Hepatocyte (in vitro differentiated cells): Measurements from ENCODE around the gene CNTNAP2. TPM values are rescaled to one million over a fixed set of nuclear protein-coding genes. Genes with fewer than 3 reads are reported as not detected.

Experiments used
- DNase-seq: peaks from one replicate; pipeline ENCODE4 v3.0.0-alpha.2; 2016; ENCODE audit warnings: low spot score
- H2AFZ ChIP-seq: fragments of 200-600 bp; sonication (generic); 2 replicates; pipeline ENCODE4 v1.6.0; 2016; ENCODE audit warnings: antibody characterized with exemption, mild to moderate bottlenecking
- H3K27ac ChIP-seq: fragments of 200-600 bp; sonication (generic); 2 replicates; pipeline ENCODE4 v1.5.1; 2016; ENCODE audit warnings: mild to moderate bottlenecking
- H3K27me3 ChIP-seq: fragments of 200-600 bp; sonication (generic); 2 replicates; pipeline ENCODE4 v1.6.1; 2016
- H3K36me3 ChIP-seq: fragments of 200-600 bp; sonication (generic); replicated peaks from 2 replicates; pipeline ENCODE4 v1.5.1; 2016; ENCODE audit warnings: low read depth; ENCODE audit not compliant: insufficient read depth
- H3K4me1 ChIP-seq: fragments of 200-600 bp; sonication (generic); 2 replicates; pipeline ENCODE4 v1.5.1; 2016; ENCODE audit warnings: mild to moderate bottlenecking, moderate library complexity; ENCODE audit not compliant: insufficient read depth
- H3K4me2 ChIP-seq: fragments of 200-600 bp; sonication (generic); 2 replicates; pipeline ENCODE4 v1.6.0; 2016
- H3K4me3 ChIP-seq: fragments of 200-600 bp; sonication (generic); 2 replicates; pipeline ENCODE4 v1.5.1; 2016; ENCODE audit warnings: mild to moderate bottlenecking
- H3K79me2 ChIP-seq: fragments of 200-600 bp; sonication (generic); 2 replicates; pipeline ENCODE4 v1.6.0; 2017; ENCODE audit warnings: mild to moderate bottlenecking
- H3K9me2 ChIP-seq: fragments of 200-600 bp; sonication (generic); replicated peaks from 2 replicates; pipeline ENCODE4 v1.6.0; 2017; ENCODE audit warnings: mild to moderate bottlenecking; ENCODE audit not compliant: insufficient read depth
- H3K9me3 ChIP-seq: fragments of 200-600 bp; sonication (generic); 2 replicates; pipeline ENCODE4 v1.5.1; 2016; ENCODE audit warnings: low read depth, mild to moderate bottlenecking
- H4K20me1 ChIP-seq: fragments of 200-600 bp; sonication (generic); 2 replicates; pipeline ENCODE4 v1.6.0; 2016; ENCODE audit warnings: mild to moderate bottlenecking; ENCODE audit not compliant: insufficient read depth, poor library complexity, severe bottlenecking
- EZH2 ChIP-seq: fragments of 200-600 bp; sonication (generic); IDR thresholded peaks from 2 replicates; pipeline ENCODE4 v1.6.1; 2016; ENCODE audit warnings: antibody characterized with exemption, mild to moderate bottlenecking, borderline replicate concordance
- EZH2phosphoT487 ChIP-seq: fragments of 200-600 bp; sonication (generic); IDR thresholded peaks from one replicate; pipeline ENCODE4 v1.6.1; 2018; ENCODE audit warnings: antibody characterized with exemption, mild to moderate bottlenecking, low read depth, moderate library complexity; ENCODE audit not compliant: unreplicated experiment, severe bottlenecking
- WGBS: methylation state at CpG from one replicate; pipeline ENCODE4 v1.1.6; 2016; ENCODE audit warnings: low lambda C conversion rate; ENCODE audit errors: missing lambda C conversion rate; 5-methylcytosine and 5-hydroxymethylcytosine counted together
- polyA plus RNA-seq: library from polyadenylated mRNA; unstranded; fragments of >200 nt; fragmentation: Nextera tagmentation; extraction: Ambion mirVana; gene quantifications from 2 replicates; pipeline ENCODE4 v1.2.1, GENCODE V29; 2016
- total RNA-seq: library from RNA; depleted of rRNA; stranded (reverse); fragments of >200 nt; gene quantifications from 2 replicates; pipeline ENCODE4 v1.2.3, GENCODE V29; 2014
- TF ChIP-seq, protein P1 (sequence below): fragments of 200-600 bp; sonication (generic); IDR thresholded peaks from 2 replicates; pipeline ENCODE4 v1.5.1; 2016; ENCODE audit warnings: antibody characterized with exemption, mild to moderate bottlenecking; ENCODE audit not compliant: poor library complexity

Gene CNTNAP2
- total and polyA plus RNA-seq, 2 experiments from 2014 or later, result 7.5 to 14.7 TPM

DNA sequence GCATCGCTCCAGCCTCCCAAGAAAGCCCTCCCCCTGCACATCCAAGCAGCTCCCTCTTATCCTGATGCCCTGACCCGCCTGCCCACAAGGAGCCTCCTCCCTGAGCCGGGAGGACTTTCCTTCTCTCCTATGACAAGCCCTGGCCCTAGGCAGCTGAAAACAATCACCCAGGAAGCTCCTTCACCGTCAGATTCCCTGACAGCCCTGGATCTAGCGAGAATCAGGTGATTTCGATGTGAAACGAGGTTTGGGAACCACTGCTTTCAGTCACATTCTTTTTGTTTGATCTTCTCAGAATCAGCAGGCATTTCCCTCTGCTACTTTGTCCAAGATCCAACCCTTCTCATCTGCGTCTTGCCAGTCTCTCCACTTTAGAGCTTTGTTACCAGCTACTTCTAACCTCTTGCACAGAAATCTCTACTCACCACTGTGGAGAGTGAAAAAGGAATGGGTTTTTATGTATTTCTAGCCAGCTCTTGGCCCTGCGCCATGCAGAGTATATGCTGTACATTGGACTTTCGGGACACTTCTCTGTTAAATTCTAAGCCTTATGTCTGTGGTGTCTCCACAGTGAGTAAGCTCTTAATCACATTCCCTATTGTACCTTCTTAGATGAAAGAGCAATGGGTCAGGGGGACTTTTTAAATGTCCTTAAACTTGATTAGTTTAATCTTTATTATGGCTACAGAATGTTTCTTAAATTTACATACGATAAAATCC, 2220.8 kb downstream of the CNTNAP2 start:
- Histone ChIP-seq H4K20me1 (no peaks in the 10 kb centered on the region), H2AFZ (peak overlapping the region; percentile 23), H3K4me1 (peaks cover 7% of the 10 kb centered on the region), H3K27me3 (peaks cover 41% of the 10 kb centered on the region), H3K27ac (peak overlapping the region; percentile 84), H3K4me2 (peak overlapping the region; percentile 94), H3K4me3 (no peak overlapping the region), H3K9me2 (no peaks in the 10 kb centered on the region), H3K79me2 (peaks cover 20% of the 10 kb centered on the region), H3K36me3 (no peaks in the 10 kb centered on the region), H3K9me3 (no peaks in the 10 kb centered on the region)
- TF ChIP-seq, protein P1, sequence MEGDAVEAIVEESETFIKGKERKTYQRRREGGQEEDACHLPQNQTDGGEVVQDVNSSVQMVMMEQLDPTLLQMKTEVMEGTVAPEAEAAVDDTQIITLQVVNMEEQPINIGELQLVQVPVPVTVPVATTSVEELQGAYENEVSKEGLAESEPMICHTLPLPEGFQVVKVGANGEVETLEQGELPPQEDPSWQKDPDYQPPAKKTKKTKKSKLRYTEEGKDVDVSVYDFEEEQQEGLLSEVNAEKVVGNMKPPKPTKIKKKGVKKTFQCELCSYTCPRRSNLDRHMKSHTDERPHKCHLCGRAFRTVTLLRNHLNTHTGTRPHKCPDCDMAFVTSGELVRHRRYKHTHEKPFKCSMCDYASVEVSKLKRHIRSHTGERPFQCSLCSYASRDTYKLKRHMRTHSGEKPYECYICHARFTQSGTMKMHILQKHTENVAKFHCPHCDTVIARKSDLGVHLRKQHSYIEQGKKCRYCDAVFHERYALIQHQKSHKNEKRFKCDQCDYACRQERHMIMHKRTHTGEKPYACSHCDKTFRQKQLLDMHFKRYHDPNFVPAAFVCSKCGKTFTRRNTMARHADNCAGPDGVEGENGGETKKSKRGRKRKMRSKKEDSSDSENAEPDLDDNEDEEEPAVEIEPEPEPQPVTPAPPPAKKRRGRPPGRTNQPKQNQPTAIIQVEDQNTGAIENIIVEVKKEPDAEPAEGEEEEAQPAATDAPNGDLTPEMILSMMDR, result no peak
- TF ChIP-seq EZH2phosphoT487 (no peak), EZH2 (no peak)
- WGBS, result 36% methylated on average over 11 of the region's 11 CpGs
- peak; percentile 43 for DNase-seq

DNA sequence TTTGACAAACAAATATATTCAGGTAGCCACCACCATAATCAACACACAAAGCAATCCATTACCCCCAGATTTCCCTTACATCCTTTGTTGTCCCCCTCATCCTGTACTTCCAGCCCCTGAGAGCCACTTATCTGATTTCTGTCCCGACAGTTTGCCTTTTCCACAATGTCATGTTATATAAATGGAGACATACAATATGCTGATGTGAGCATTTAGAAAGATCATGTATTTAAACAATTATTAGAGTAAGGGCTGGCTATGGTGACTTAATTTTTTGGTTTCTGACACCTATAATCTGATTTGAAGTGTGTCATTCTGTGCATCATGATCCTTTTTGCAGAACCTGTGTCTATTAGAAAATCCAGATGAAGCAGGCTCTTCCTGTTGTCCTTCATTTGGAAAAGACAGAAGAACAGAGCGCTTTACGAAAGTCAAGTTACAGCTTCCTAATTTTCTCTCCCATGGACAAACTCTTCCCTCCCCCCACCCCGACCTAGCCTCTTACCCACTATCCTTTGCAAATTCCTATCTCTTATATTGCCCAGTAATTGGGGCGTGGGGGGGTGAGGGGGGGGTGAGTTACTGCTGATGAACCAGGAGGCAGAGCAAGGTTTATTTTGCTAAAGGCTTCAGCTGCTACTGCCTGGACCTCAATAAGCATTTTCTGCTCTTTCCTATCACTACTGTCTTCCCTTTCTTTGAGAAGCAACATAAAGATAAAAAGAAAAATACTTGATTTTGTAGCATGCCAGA, 2221.6 kb downstream of the CNTNAP2 start:
- 29% methylated on average over 4 of the region's 5 CpGs for WGBS
- no peak overlapping the region for H2AFZ ChIP-seq
- no peaks in the 10 kb centered on the region for H4K20me1 ChIP-seq
- H3K36me3 ChIP-seq, result no peaks in the 10 kb centered on the region
- H3K4me2 ChIP-seq, result peak overlapping the region; percentile 94
- DNase-seq, result no peak
- H3K9me2 ChIP-seq, result no peaks in the 10 kb centered on the region
- TF ChIP-seq EZH2 (no peak), EZH2phosphoT487 (no peak)
- TF ChIP-seq, protein P1, result no peak
- H3K4me1 ChIP-seq, result peaks cover 7% of the 10 kb centered on the region
- peaks cover 21% of the 10 kb centered on the region for H3K79me2 ChIP-seq
- peaks cover 46% of the 10 kb centered on the region for H3K27me3 ChIP-seq
- H3K4me3 ChIP-seq, result no peak overlapping the region
- no peaks in the 10 kb centered on the region for H3K9me3 ChIP-seq
- H3K27ac ChIP-seq, result peak overlapping the region; percentile 84

DNA sequence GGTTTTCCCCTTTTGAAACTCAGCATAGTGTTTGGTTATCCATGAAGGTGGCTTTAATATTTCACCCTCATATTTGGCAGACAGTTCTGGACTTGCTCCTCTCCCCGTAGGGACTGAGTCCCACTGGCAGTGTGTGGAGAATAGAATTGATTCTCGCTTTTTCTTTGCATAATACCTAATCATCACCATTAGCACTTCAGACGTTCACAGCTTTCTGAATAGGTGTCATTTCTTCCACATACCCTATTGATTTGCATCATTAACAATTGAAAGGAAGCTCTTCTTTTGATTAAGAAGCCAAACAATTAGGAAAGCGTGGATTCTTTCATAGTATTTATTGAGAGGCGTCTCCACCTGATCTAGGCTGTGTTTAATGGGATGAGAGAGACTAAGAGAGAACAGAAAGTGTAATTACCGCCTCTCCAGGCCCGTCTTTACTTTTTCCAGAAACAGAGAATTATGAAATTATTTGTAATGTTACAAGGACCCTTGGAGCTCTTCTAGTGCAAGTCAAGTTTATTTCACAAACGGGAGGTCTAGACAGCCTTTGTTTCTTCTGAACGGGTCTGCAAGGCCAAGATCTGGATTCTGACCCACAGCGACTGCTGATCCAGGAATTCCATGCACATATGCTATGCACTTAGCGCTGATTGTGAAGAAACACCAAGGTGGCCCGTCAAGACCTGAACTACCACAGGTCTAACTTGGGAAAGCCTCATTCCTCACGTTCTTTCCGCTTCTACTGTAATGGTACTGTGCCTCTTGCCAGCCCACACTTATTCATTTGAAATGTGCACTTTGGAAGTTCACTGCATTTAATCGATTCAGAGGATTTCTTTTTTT, 2224.1 kb downstream of the CNTNAP2 start:
- Histone ChIP-seq H3K9me3 (no peaks in the 10 kb centered on the region), H3K4me3 (no peak overlapping the region), H3K36me3 (no peaks in the 10 kb centered on the region), H4K20me1 (no peaks in the 10 kb centered on the region), H3K27ac (peak overlapping the region; percentile 35), H2AFZ (peak overlapping the region; percentile 45), H3K4me2 (peak overlapping the region; percentile 94), H3K9me2 (no peaks in the 10 kb centered on the region), H3K4me1 (peaks cover 7% of the 10 kb centered on the region), H3K27me3 (peaks cover 46% of the 10 kb centered on the region), H3K79me2 (peaks cover 23% of the 10 kb centered on the region)
- WGBS, result 37% methylated on average over 15 of the region's 15 CpGs
- TF ChIP-seq, protein P1, result no peak
- no peak for DNase-seq
